Stimulated activated CD4-positive, alpha-beta T cell treated with anti-CD3 and anti-CD28 coated beads, Interleukin-15, amount 100 ng/mL, for 24 hours (primary cell): ENCODE data around the gene RHBDL3.
"Not testable (repeated sequence)": the region's sequence is repeated elsewhere in the genome, so short reads cannot be mapped to it uniquely, and the experiment has no call there.

Experiments used
- DNase-seq: peaks from one replicate; pipeline ENCODE4 v3.0.0-alpha.2; 2020

The RHBDL3 gene

GRCh38 chr17:32292094-32292493, 26.5 kb downstream of the RHBDL3 start:
- no peak for DNase-seq

GRCh38 chr17:32297424-32297823, 31.8 kb downstream of the RHBDL3 start:
- no peak for DNase-seq

- DNase-seq, result no peak
Observed at GRCh38 chr17:32297860-32298259, 32.2 kb downstream of the RHBDL3 start.

GRCh38 chr17:32298298-32298697, 32.7 kb downstream of the RHBDL3 start:
- no peak for DNase-seq

- no peak for DNase-seq
Observed at GRCh38 chr17:32298721-32299579, 33.3 kb downstream of the RHBDL3 start.

GRCh38 chr17:32299580-32300164, 34.0 kb downstream of the RHBDL3 start:
- DNase-seq, result no peak

- DNase-seq, result no peak
Observed at GRCh38 chr17:32302037-32302436, 36.4 kb downstream of the RHBDL3 start.

GRCh38 chr17:32302860-32303649, 37.4 kb downstream of the RHBDL3 start:
- DNase-seq, result no peak

- DNase-seq, result no peak
Observed at GRCh38 chr17:32303781-32304288, 38.2 kb downstream of the RHBDL3 start.

- no peak for DNase-seq
Observed at GRCh38 chr17:32305049-32305448, 39.4 kb downstream of the RHBDL3 start.

- no peak for DNase-seq
Observed at GRCh38 chr17:32307658-32308057, 42.0 kb downstream of the RHBDL3 start.

- no peak for DNase-seq
Observed at GRCh38 chr17:32311028-32311536, 45.5 kb downstream of the RHBDL3 start.

GRCh38 chr17:32314636-32315035, 49.0 kb downstream of the RHBDL3 start:
- DNase-seq, result no peak

GRCh38 chr17:32315171-32315570, 49.5 kb downstream of the RHBDL3 start:
- no peak for DNase-seq

- not testable (repeated sequence) for DNase-seq
Observed at GRCh38 chr17:32316653-32317052, 51.0 kb downstream of the RHBDL3 start.

GRCh38 chr17:32317353-32317752, 51.7 kb downstream of the RHBDL3 start:
- DNase-seq, result no peak

GRCh38 chr17:32318071-32318470, 52.4 kb downstream of the RHBDL3 start:
- no peak for DNase-seq

- peak; percentile 87 for DNase-seq
Observed at GRCh38 chr17:32319548-32319905, 53.9 kb downstream of the RHBDL3 start.

GRCh38 chr17:32320080-32320479, 54.4 kb downstream of the RHBDL3 start:
- not testable (repeated sequence) for DNase-seq

GRCh38 chr17:32320847-32321246, 55.2 kb downstream of the RHBDL3 start:
- DNase-seq, result no peak

GRCh38 chr17:32323046-32323445, 57.4 kb downstream of the RHBDL3 start:
- no peak for DNase-seq

- DNase-seq, result peak; percentile 36
Observed at GRCh38 chr17:32323811-32324491, 58.3 kb downstream of the RHBDL3 start.

GRCh38 chr17:32327911-32328310, 62.3 kb downstream of the RHBDL3 start:
- no peak for DNase-seq
